WERI-Rb-1 (cell line): Measurements from ENCODE around the gene GBF1.
A peak's percentile ranks its signal among the peaks of the same experiment; 100 is the strongest.

ENCODE experiments used
- DNase-seq: peaks from one replicate; pipeline ENCODE4 v3.0.0-alpha.2; 2020
- H3K27ac ChIP-seq: fragments of 250-450 bp; sonication (Bioruptor Pico); 2 replicates; pipeline ENCODE4 v1.5.1; 2020; ENCODE audit warnings: mild to moderate bottlenecking, moderate library complexity
- H3K27me3 ChIP-seq: fragments of 250-450 bp; sonication (Bioruptor Pico); 2 replicates; pipeline ENCODE4 v1.5.1; 2021; ENCODE audit warnings: mild to moderate bottlenecking, low read depth, moderate library complexity; ENCODE audit not compliant: insufficient read depth, severe bottlenecking
- H3K36me3 ChIP-seq: fragments of 250-450 bp; sonication (Bioruptor Pico); 2 replicates; pipeline ENCODE4 v1.5.1; 2020; ENCODE audit warnings: mild to moderate bottlenecking, moderate library complexity
- H3K4me3 ChIP-seq: 2 replicates; pipeline ENCODE4 v1.5.1; 2011; ENCODE audit warnings: low read depth, mild to moderate bottlenecking, control low read depth, low read length
- H3K9me3 ChIP-seq: fragments of 250-450 bp; sonication (Bioruptor Pico); 2 replicates; pipeline ENCODE4 v1.5.1; 2021; ENCODE audit warnings: mild to moderate bottlenecking, moderate library complexity; ENCODE audit not compliant: severe bottlenecking
- TF ChIP-seq, protein P1 (sequence below): IDR thresholded peaks from 2 replicates; pipeline ENCODE4 v1.5.1; 2011; ENCODE audit warnings: low read depth, mild to moderate bottlenecking, control low read depth, inconsistent platforms, low read length

GBF1 gene

DNA sequence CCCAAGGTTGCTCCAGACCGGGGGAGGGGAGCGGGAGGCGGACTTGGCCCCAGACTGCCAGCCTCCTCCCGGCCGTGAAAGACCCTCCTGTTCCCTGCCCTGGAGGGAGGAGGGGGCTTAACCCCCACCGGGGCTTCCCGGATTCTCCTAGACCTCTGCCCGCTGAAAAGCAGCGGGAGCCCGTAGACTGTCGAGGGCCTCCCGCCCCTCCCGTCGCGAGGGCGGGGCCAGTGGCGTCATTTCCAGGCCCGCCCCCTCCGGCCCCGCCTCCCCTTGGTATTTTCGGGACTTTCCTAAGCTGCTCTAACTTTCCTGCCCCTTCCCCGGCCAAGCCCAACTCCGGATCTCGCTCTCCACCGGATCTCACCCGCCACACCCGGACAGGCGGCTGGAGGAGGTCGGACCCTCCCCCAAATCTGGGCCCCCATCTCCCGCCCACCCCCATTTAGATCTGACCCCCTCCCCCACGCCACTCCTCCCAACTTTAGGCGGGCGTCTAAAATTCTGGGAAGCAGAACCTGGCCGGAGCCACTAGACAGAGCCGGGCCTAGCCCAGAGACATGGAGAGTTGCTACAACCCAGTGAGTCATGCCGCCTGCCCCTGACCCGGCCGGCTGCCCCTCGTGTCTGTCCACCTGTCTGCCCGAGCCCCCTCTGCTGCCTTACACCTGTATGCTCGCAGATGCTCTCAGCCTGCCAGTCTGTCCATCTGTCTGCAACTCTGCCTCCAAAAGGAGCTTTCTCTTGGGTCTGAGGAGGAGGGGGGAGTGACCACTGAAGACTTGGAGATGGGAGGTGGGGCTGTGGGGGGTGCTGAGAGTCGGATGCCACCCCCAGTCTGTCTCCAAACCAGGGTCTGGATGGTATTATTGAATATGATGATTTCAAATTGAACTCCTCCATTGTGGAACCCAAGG is 150.3 kb downstream of the GBF1 start, which contains the start of gene NFKB2:
NFKB2 (plus strand) TSS at position 306 of the 917 bp plus-strand sequence; CDS start at position 561, 255 bp downstream.
- H3K4me3 ChIP-seq: peak within 1 kb of the TSS; percentile 71
- peak within 1 kb of the TSS; percentile 46 for H3K27ac ChIP-seq
- TF ChIP-seq, protein P1, sequence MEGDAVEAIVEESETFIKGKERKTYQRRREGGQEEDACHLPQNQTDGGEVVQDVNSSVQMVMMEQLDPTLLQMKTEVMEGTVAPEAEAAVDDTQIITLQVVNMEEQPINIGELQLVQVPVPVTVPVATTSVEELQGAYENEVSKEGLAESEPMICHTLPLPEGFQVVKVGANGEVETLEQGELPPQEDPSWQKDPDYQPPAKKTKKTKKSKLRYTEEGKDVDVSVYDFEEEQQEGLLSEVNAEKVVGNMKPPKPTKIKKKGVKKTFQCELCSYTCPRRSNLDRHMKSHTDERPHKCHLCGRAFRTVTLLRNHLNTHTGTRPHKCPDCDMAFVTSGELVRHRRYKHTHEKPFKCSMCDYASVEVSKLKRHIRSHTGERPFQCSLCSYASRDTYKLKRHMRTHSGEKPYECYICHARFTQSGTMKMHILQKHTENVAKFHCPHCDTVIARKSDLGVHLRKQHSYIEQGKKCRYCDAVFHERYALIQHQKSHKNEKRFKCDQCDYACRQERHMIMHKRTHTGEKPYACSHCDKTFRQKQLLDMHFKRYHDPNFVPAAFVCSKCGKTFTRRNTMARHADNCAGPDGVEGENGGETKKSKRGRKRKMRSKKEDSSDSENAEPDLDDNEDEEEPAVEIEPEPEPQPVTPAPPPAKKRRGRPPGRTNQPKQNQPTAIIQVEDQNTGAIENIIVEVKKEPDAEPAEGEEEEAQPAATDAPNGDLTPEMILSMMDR: no peak
- peak; percentile 81 for DNase-seq
- peaks cover 15% of the 10 kb centered on the region for H3K36me3 ChIP-seq
- H3K27me3 ChIP-seq: no peaks in the 10 kb centered on the region
- no peaks in the 10 kb centered on the region for H3K9me3 ChIP-seq

- no peak overlapping the region for H3K27ac ChIP-seq
- peak overlapping the region; percentile 71 for H3K4me3 ChIP-seq
- H3K36me3 ChIP-seq: peaks cover 22% of the 10 kb centered on the region
Measured at GRCh38 chr10:102396317-102396650, 151.0 kb downstream of the GBF1 start.

GRCh38 chr10:102396730-102397151 is 151.4 kb downstream of the GBF1 start:
- no peaks in the 10 kb centered on the region for H3K9me3 ChIP-seq
- TF ChIP-seq, protein P1: no peak
- no peak overlapping the region for H3K4me3 ChIP-seq
- DNase-seq: no peak
- no peaks in the 10 kb centered on the region for H3K27me3 ChIP-seq
- H3K27ac ChIP-seq: no peak overlapping the region
- peaks cover 26% of the 10 kb centered on the region for H3K36me3 ChIP-seq

More at GRCh38 chr10:102396317-102396650, 151.0 kb downstream of the GBF1 start:
- TF ChIP-seq, protein P1: no peak
- no peaks in the 10 kb centered on the region for H3K9me3 ChIP-seq
- no peaks in the 10 kb centered on the region for H3K27me3 ChIP-seq
- no peak for DNase-seq

DNA sequence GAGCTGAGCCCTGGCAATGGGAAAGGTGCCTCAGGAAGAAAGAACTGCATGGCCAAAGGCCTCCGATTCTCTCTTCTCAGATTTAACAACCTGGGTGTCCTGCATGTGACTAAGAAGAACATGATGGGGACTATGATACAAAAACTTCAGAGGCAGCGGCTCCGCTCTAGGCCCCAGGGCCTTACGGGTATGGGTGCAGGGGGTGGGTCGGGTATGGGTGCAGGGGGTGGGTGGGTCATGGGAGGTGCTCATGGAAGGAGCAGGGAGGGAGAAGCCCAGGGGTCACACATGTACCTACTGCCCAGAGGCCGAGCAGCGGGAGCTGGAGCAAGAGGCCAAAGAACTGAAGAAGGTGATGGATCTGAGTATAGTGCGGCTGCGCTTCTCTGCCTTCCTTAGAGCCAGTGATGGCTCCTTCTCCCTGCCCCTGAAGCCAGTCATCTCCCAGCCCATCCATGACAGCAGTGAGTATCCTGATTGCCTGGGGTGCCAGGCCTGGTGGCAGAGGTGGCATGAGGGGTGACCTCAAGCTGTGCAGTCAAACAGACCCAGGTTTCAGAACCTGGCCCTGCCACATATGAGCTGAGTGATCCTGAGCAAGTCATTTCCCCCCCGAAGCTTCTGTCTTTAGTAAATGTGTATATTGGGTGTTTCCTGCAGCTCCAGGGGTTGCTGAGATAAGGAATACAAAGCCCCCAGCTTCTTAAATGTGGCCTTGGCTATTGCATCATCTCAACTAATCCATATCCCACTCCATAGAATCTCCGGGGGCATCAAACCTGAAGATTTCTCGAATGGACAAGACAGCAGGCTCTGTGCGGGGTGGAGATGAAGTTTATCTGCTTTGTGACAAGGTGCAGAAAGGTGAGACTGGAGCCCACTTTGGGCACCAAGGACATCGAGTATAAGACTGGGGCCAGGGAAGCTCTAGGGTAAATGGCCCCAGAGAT is 152.2 kb downstream of the GBF1 start:
- Histone ChIP-seq H3K36me3 (peaks cover 31% of the 10 kb centered on the region), H3K27me3 (no peaks in the 10 kb centered on the region), H3K4me3 (no peak overlapping the region), H3K27ac (no peak overlapping the region), H3K9me3 (no peaks in the 10 kb centered on the region)
- no peak for DNase-seq
- TF ChIP-seq, protein P1: no peak

DNA sequence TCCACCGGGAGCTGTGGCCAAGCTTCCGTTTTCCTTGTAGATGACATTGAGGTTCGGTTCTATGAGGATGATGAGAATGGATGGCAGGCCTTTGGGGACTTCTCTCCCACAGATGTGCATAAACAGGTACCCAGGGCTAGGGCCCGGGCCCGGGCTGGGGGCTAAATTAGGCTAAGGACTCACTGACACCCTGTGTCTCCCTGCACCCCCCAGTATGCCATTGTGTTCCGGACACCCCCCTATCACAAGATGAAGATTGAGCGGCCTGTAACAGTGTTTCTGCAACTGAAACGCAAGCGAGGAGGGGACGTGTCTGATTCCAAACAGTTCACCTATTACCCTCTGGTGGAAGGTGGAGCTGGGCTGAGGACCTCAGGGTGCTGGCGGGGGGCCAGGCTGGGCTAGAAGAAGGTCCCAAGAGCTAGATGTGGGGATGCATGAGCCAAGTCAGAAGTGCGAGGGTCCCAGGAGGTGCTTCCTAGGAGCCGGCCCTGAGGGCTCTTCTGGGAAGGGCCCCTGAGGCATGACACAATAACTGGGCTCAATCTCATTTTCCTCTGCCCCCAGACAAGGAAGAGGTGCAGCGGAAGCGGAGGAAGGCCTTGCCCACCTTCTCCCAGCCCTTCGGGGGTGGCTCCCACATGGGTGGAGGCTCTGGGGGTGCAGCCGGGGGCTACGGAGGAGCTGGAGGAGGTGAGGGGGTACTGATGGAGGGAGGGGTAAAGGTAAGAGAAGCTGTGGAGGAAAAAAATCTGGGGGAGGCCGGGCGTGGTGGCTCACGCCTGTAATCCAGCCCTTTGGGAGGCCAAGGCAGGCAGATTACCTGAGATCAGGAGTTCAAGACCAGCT is 153.1 kb downstream of the GBF1 start:
- no peak for DNase-seq
- H3K4me3 ChIP-seq: no peak overlapping the region
- H3K9me3 ChIP-seq: no peaks in the 10 kb centered on the region
- no peaks in the 10 kb centered on the region for H3K27me3 ChIP-seq
- peak overlapping the region; percentile 86; the same call in 1 of the 2 replicates for H3K27ac ChIP-seq
- H3K36me3 ChIP-seq: peaks cover 37% of the 10 kb centered on the region
- TF ChIP-seq, protein P1: no peak
